Endodermal cell (in vitro differentiated cells): ENCODE results near the gene ACOT12. TPM values are rescaled to one million over a fixed set of nuclear protein-coding genes. Genes with fewer than 3 reads are reported as not detected.
A peak's percentile ranks its signal among the peaks of the same experiment; 100 is the strongest.

Experiments
- DNase-seq: peaks from one replicate; pipeline ENCODE4 v3.0.0-alpha.2; 2017
- H3K27ac ChIP-seq: 2 replicates; pipeline ENCODE4 v1.5.1; 2013; ENCODE audit warnings: mild to moderate bottlenecking, low read depth, low read length, moderate library complexity
- H3K27me3 ChIP-seq: 2 replicates; pipeline ENCODE4 v1.6.1; 2013; ENCODE audit warnings: mild to moderate bottlenecking, low read length, moderate library complexity; ENCODE audit not compliant: insufficient read depth, control insufficient read depth, poor library complexity, severe bottlenecking
- H3K36me3 ChIP-seq: 2 replicates; pipeline ENCODE4 v1.7.0; 2013; ENCODE audit warnings: mild to moderate bottlenecking, low read length, moderate library complexity; ENCODE audit not compliant: control insufficient read depth, insufficient read depth
- H3K4me1 ChIP-seq: one replicate; pipeline ENCODE4 v1.7.0; 2013; ENCODE audit warnings: low read length; ENCODE audit not compliant: control insufficient read depth, insufficient read depth
- H3K4me3 ChIP-seq: 2 replicates; pipeline ENCODE4 v1.5.1; 2013; ENCODE audit warnings: mild to moderate bottlenecking, low read length, moderate library complexity
- H3K9ac ChIP-seq: 2 replicates; pipeline ENCODE4 v1.6.1; 2013; ENCODE audit warnings: mild to moderate bottlenecking, low read length, moderate library complexity; ENCODE audit not compliant: poor library complexity, severe bottlenecking; ENCODE audit errors: extremely low read depth
- H3K9me3 ChIP-seq: 2 replicates; pipeline ENCODE4 v1.6.1; 2013; ENCODE audit warnings: mild to moderate bottlenecking, low read length, moderate library complexity; ENCODE audit not compliant: control insufficient read depth
- H3K27ac Mint-ChIP-seq: 2 replicates; pipeline ENCODE4 v1.8.0; 2020; ENCODE audit warnings: mixed read lengths
- H3K27me3 Mint-ChIP-seq: 2 replicates; pipeline ENCODE4 v1.8.0; 2021; ENCODE audit warnings: mild to moderate bottlenecking, mixed read lengths; ENCODE audit not compliant: insufficient read depth
- H3K36me3 Mint-ChIP-seq: 2 replicates; pipeline ENCODE4 v1.8.0; 2020; ENCODE audit warnings: low read depth, mixed read lengths
- H3K4me1 Mint-ChIP-seq: 2 replicates; pipeline ENCODE4 v1.8.0; 2020; ENCODE audit warnings: mixed read lengths
- H3K4me3 Mint-ChIP-seq: 2 replicates; pipeline ENCODE4 v1.8.0; 2020; ENCODE audit warnings: mild to moderate bottlenecking, moderate library complexity, mixed read lengths
- H3K9me3 Mint-ChIP-seq: 2 replicates; pipeline ENCODE4 v1.8.0; 2020; ENCODE audit warnings: mild to moderate bottlenecking, mixed read lengths
- CTCF ChIP-seq: fragments of 200-600 bp; sonication (generic); conservative IDR thresholded peaks from 2 replicates; pipeline ENCODE4 v1.5.0; 2021; ENCODE audit warnings: antibody characterized with exemption, mild to moderate bottlenecking
- whole genome bisulfite sequencing, 2 experiments: methylation state at CpG; one replicate each; pipeline versions ENCODE4 v1.1.5 to v1.1.7; 2013; ENCODE audit warnings: missing lambda C conversion rate in 2 of 2, mixed read lengths in 1 of 2; ENCODE audit not compliant: insufficient coverage in 1 of 2, insufficient read length in 1 of 2; 5-methylcytosine and 5-hydroxymethylcytosine counted together
- total RNA-seq, 2 donors: library from RNA; stranded (reverse); fragmentation: NEBNext Ultra II Directional in 1 of 2; extraction: Animal tissue kit (Norgen Biotek cat#: 25700) in 1 of 2; gene quantifications; 2 replicates in 1 of 2; 3 replicates in 1 of 2; pipeline ENCODE4 v1.2.1, GENCODE V29; 2021

The ACOT12 gene
- total RNA-seq, 2 donors from 2014 or later, result 0.42 TPM; not detected in 1

- Mint-ChIP-seq H3K27me3 (no peaks in the 10 kb centered on the region), H3K9me3 (peaks cover 27% of the 10 kb centered on the region), H3K4me3 (no peak overlapping the region), H3K27ac (no peak overlapping the region), H3K36me3 (peaks cover 27% of the 10 kb centered on the region), H3K4me1 (peaks cover 6% of the 10 kb centered on the region)
- WGBS, 2 experiments, result 98 to 100% methylated on average over 1 to 4 of the region's 4 CpGs
- H3K27ac ChIP-seq, result no peak overlapping the region
- no peaks in the 10 kb centered on the region for H3K4me1 ChIP-seq
- no peak for TF ChIP-seq CTCF
- no peak overlapping the region for H3K4me3 ChIP-seq
- H3K9me3 ChIP-seq, result peaks cover 27% of the 10 kb centered on the region
- no peak overlapping the region for H3K9ac ChIP-seq
- no peak for DNase-seq
- H3K36me3 ChIP-seq, result peaks cover 7% of the 10 kb centered on the region
- H3K27me3 ChIP-seq, result no peaks in the 10 kb centered on the region
These were observed 105.9 kb downstream of the ACOT12 start for GRCh38 chr5:81288021-81288433.

GRCh38 chr5:81286059-81286617, 107.8 kb downstream of the ACOT12 start:
- Mint-ChIP-seq H3K4me1 (peaks cover 6% of the 10 kb centered on the region), H3K27ac (peak overlapping the region; percentile 49), H3K27me3 (no peaks in the 10 kb centered on the region), H3K4me3 (no peak overlapping the region), H3K9me3 (peaks cover 14% of the 10 kb centered on the region), H3K36me3 (peaks cover 13% of the 10 kb centered on the region)
- TF ChIP-seq CTCF, result peak; percentile 38
- H3K27me3 ChIP-seq, result no peaks in the 10 kb centered on the region
- no peaks in the 10 kb centered on the region for H3K4me1 ChIP-seq
- DNase-seq, result peak; percentile 46
- WGBS, 2 experiments, result 74 to 100% methylated on average over 2 to 3 of the region's 3 CpGs
- no peak overlapping the region for H3K9ac ChIP-seq
- peaks cover 13% of the 10 kb centered on the region for H3K9me3 ChIP-seq
- peaks cover 7% of the 10 kb centered on the region for H3K36me3 ChIP-seq
- H3K27ac ChIP-seq, result no peak overlapping the region
- no peak overlapping the region for H3K4me3 ChIP-seq

DNA sequence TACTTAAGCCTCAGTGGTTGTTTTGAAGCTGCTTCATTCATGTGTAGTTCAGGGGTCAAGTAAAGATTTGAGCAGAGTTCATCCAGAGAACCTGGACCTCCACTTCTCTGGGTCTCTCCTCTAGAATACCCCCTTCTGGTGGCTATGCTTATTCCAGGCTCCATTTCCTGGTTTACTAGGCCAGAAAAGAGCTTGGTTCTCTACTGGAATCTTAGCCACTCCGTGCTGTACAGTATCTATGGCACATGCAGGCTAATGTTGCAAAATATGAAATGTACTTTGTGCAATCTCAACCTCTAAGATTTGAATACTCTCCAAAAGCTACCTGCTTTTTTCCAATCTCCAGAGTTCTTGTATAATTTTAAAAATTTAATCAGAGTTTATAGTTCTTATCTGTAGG, 110.0 kb downstream of the ACOT12 start:
- Histone ChIP-seq H3K36me3 (peaks cover 7% of the 10 kb centered on the region), H3K4me1 (no peaks in the 10 kb centered on the region), H3K27me3 (no peaks in the 10 kb centered on the region), H3K9ac (no peak overlapping the region), H3K27ac (no peak overlapping the region), H3K9me3 (peaks cover 8% of the 10 kb centered on the region), H3K4me3 (no peak overlapping the region)
- H3K27ac Mint-ChIP-seq, result no peak overlapping the region
- TF ChIP-seq CTCF, result no peak
- no peak for DNase-seq
- H3K4me3 Mint-ChIP-seq, result no peak overlapping the region
- WGBS, 2 experiments, result 92 to 100% methylated on average over 1 of the region's 1 CpG
- peaks cover 15% of the 10 kb centered on the region for H3K36me3 Mint-ChIP-seq
- no peaks in the 10 kb centered on the region for H3K27me3 Mint-ChIP-seq
- H3K9me3 Mint-ChIP-seq, result peaks cover 23% of the 10 kb centered on the region
- H3K4me1 Mint-ChIP-seq, result peaks cover 6% of the 10 kb centered on the region

Other genes starting within 250 kb of the ACOT12 start
- gene CKMT2, start 160.8 kb downstream of the ACOT12 start, total RNA-seq, result 1 to 10 TPM; 2.1 to 2.3 TPM
- gene ZCCHC9, start 92.5 kb downstream of the ACOT12 start, total RNA-seq, result 10 to 100 TPM; 40.1 to 40.8 TPM